Effector memory CD4-positive, alpha-beta T cell (primary cell): ENCODE results near the gene ZBTB46.
"Not testable (repeated sequence)": the region's sequence is repeated elsewhere in the genome, so short reads cannot be mapped to it uniquely, and the experiment has no call there.

Experiments used
- DNase-seq, 3 donors: peaks; one replicate each; pipeline ENCODE4 v3.0.0-alpha.2; 2020
- H3K27ac ChIP-seq: 2 replicates; pipeline ENCODE4 v1.7.0; 2013; ENCODE audit warnings: mild to moderate bottlenecking, low read length, moderate library complexity; ENCODE audit not compliant: insufficient read depth, poor library complexity, severe bottlenecking
- H3K27me3 ChIP-seq: replicated peaks from 2 replicates; pipeline ENCODE4 v1.7.0; 2013; ENCODE audit warnings: mild to moderate bottlenecking, low read length; ENCODE audit not compliant: insufficient read depth, control insufficient read depth, poor library complexity, severe bottlenecking
- H3K36me3 ChIP-seq: 2 replicates; pipeline ENCODE4 v1.7.0; 2013; ENCODE audit warnings: mild to moderate bottlenecking, low read length, moderate library complexity; ENCODE audit not compliant: control insufficient read depth, insufficient read depth
- H3K4me1 ChIP-seq: 2 replicates; pipeline ENCODE4 v1.7.0; 2013; ENCODE audit warnings: low read length, mild to moderate bottlenecking; ENCODE audit not compliant: control insufficient read depth, insufficient read depth, poor library complexity, severe bottlenecking
- H3K4me3 ChIP-seq: 2 replicates; pipeline ENCODE4 v1.7.0; 2013; ENCODE audit warnings: low read length, low read depth, mild to moderate bottlenecking; ENCODE audit not compliant: insufficient read depth, poor library complexity, severe bottlenecking
- H3K9me3 ChIP-seq: 2 replicates; pipeline ENCODE4 v1.7.0; 2013; ENCODE audit warnings: mild to moderate bottlenecking, low read length, moderate library complexity; ENCODE audit not compliant: control insufficient read depth

The ZBTB46 gene

DNA sequence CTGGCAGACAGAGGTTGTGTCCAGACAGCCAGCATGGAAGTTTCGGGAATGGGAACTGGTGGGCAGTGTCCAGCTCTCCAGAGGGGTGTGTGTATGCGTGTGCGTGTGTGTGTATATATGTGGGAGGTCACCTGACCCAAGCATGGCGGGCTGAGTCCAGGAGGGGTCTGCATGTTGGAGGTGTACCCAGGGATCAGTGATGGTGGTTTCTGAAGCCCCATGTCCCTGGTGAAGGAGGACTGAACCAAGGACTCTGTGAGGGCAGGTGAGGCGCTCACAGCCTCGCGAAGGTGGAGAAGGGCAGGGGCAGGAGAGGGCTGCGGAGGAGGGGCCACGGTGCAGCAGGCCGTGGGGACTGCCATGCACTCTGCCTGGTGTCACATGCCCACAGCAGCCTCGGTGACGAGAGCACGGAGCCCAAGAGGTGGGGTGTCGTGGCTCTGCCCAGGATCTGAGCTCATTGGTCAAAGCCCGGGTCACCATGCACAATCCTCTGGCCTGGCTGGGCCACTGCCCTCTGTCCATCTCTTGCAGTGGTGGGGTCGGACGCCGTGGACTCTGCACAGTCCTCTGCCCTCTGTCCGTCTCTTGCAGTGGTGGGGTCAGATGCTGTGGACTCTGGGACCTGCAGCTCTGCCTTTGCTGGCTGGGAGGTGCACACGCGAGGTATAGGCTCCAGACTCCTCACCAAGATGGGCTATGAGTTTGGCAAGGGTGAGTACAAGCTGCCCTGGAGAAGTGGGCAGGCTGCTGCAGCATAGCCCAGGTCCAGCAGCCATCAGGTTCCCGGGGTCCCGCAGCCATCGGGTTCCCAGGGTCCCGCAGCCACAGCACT lies 96.7 kb downstream of the ZBTB46 start:
- no peak overlapping the region for H3K4me3 ChIP-seq
- peaks cover 43% of the 10 kb centered on the region for H3K4me1 ChIP-seq
- peaks cover 25% of the 10 kb centered on the region for H3K36me3 ChIP-seq
- DNase-seq, result no peak
- no peak overlapping the region for H3K27ac ChIP-seq
- no peaks in the 10 kb centered on the region for H3K27me3 ChIP-seq
- H3K9me3 ChIP-seq, result no peaks in the 10 kb centered on the region

DNA sequence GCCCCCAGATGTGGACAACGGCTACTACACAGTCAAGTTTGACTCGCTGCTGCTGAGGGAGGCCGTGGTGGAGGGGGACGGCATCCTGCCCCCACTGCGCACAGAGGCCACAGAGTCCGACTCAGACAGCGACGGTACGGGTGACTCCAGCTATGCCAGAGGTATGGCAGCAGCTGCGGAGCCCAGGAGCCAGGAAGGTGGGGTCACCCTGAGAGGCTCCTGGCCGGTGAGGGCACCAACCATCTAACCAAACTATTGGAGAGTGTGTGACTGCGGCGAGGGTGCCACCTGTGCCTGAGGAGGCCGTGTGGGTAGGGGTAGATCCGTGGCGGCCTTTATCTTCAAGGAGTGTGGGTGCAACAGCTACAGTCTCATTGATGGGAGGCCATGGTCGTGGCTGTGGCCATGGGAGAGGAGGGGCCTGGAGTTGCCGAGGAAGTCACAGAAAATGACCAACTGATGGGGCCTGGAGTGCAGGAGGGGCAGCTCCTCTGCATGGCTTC lies 97.4 kb downstream of the ZBTB46 start:
- Histone ChIP-seq H3K4me1 (peaks cover 37% of the 10 kb centered on the region), H3K9me3 (no peaks in the 10 kb centered on the region), H3K4me3 (no peak overlapping the region), H3K27ac (no peak overlapping the region), H3K27me3 (no peaks in the 10 kb centered on the region), H3K36me3 (peaks cover 25% of the 10 kb centered on the region)
- DNase-seq, result no peak

DNA sequence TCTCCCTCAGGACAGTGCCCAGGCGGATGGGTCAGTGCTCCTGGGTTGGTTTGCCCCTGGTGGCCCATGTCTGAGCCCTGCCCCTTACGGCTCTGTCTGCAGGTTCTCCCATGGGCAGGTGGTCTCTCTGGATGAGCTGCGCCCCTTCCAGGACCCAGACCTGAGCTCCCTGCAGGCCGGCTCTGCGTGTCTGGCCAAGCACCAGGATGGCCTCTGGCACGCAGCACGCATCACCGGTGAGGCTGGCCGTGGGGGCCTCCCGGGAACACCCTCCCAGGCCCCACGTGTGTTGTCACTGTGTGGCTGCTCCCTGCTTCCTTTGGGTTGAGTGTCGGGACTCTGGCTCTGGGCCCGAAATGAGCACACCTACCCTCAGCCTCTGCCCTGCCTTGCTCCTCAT lies 97.9 kb downstream of the ZBTB46 start:
- Histone ChIP-seq H3K9me3 (no peaks in the 10 kb centered on the region), H3K4me1 (peaks cover 37% of the 10 kb centered on the region), H3K36me3 (peaks cover 25% of the 10 kb centered on the region), H3K27ac (no peak overlapping the region), H3K4me3 (no peak overlapping the region), H3K27me3 (no peaks in the 10 kb centered on the region)
- DNase-seq, result no peak

DNA sequence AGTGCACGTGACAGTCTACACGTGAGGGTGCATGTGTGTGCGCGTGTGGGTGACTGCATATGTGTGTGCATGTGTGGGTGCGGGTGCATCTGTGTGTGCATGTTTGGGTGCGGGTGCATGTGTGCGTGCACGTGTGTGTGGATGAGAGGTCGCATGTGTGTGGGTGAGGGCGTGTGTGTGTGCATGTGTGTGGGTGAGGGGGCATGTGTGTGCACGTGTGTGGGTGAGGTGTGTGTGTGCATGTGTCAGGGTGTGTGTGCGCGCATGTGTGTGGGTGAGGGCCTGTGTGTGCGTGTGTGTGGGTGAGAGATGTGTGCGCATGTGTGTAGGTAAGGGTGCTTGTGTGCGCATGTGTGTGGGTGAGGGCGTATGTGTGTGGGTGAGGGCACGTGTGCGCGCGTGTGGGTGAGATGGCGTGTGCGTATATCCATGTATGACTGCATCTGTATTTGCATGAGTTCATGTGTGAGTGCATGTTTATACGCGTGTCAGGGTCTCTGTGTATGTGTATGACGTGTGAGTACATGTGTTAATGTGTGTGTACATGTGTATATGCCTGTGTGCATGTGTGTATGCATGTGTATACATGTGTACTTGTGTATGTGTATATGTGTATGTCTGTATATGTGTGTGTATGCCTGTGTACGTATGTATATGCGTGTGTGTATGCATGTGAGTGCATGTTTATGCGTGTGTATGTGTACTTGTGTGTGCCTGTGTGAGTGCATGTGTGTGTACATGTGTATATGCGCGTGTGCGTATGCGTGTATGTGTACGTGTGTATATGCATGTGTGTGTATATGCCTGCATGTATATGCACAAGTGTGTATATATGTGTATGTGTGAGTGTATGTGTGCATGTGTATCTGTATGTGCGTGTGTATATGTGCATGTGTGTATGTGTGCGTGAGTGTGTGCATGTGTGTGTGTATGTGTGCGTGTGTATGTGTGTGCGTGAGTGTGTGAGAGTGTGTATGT lies 98.7 kb downstream of the ZBTB46 start:
- Histone ChIP-seq H3K4me1 (peaks cover 44% of the 10 kb centered on the region), H3K4me3 (no peak overlapping the region), H3K27ac (no peak overlapping the region), H3K36me3 (peaks cover 25% of the 10 kb centered on the region), H3K27me3 (no peaks in the 10 kb centered on the region), H3K9me3 (no peaks in the 10 kb centered on the region)
- DNase-seq, result no peak

DNA sequence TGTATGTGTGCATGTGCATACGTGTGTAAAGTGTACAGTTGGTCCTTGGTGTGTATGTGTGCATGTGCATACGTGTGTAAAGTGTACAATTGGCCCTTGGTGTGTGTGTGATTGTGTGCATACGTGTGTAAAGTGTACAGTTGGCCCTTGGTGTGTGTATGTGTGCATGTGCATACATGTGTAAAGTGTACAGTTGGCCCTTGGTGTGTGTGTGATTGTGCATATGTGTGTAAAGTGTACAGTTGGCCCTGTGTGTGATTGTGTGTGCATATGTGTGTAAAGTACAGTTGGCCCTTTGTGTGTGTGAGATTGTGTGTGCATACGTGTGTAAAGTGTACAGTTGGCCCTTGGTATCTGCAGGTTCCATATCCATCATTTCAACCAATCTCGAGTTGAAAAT lies 99.7 kb downstream of the ZBTB46 start:
- no peak overlapping the region for H3K27ac ChIP-seq
- H3K36me3 ChIP-seq, result peaks cover 25% of the 10 kb centered on the region
- H3K9me3 ChIP-seq, result no peaks in the 10 kb centered on the region
- no peaks in the 10 kb centered on the region for H3K27me3 ChIP-seq
- DNase-seq, result no peak
- no peak overlapping the region for H3K4me3 ChIP-seq
- H3K4me1 ChIP-seq, result peaks cover 48% of the 10 kb centered on the region

DNA sequence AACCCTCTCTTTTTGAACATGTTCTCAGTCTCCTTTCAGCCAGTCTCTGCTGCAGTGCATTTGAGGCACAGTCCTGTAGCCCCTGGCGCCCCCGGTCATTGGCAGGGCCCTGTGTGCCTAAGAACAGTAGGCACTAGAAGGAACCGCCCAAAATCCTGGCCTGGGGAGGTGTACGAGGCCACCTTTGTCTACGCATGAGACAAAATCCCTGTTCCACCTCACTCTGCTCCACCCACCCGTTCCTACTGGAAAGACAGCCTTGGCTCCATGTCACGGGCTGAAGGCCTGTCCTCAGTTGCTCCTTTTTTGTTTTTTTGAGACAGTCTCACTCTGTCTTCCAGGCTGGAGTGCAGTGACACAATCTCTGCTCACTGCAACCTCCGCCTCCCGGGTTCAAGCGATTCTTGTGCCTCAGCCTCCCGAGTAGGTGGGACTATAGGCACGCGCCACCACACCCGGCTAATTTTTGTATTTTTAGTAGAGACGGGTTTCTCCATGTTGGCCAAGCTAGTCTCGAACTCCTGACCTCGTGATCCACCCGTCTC lies 100.8 kb downstream of the ZBTB46 start:
- H3K9me3 ChIP-seq, H3K4me3 ChIP-seq, H3K27me3 ChIP-seq, DNase-seq: not testable (repeated sequence)
- peak overlapping the region; percentile 42 for H3K27ac ChIP-seq
- peaks cover 20% of the 10 kb centered on the region for H3K36me3 ChIP-seq
- peaks cover 42% of the 10 kb centered on the region for H3K4me1 ChIP-seq

DNA sequence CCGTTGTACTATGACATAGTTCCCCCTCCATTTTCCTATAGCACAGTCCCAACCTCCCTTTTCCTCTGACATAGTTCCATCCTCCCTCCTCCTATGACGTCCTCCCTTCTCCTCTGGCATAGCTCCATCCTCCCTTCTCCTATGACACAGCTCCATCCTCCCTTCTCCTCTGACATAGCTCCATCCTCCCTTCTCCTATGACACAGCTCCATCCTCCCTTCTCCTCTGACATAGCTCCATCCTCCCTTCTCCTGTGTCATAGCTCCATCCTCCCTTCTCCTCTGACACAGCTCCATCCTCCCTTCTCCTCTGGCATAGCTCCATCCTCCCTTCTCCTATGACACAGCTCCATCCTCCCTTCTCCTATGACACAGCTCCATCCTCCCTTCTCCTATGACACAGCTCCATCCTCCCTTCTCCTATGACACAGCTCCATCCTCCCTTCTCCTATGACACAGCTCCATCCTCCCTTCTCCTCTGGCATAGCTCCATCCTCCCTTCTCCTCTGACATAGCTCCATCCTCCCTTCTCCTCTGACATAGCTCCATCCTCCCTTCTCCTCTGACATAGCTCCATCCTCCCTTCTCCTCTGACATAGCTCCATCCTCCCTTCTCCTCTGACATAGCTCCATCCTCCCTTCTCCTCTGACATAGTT lies 108.0 kb downstream of the ZBTB46 start:
- not testable (repeated sequence) for DNase-seq, H3K27ac ChIP-seq, H3K9me3 ChIP-seq, H3K27me3 ChIP-seq, H3K4me3 ChIP-seq
- peaks cover 15% of the 10 kb centered on the region for H3K36me3 ChIP-seq
- peaks cover 11% of the 10 kb centered on the region for H3K4me1 ChIP-seq

DNA sequence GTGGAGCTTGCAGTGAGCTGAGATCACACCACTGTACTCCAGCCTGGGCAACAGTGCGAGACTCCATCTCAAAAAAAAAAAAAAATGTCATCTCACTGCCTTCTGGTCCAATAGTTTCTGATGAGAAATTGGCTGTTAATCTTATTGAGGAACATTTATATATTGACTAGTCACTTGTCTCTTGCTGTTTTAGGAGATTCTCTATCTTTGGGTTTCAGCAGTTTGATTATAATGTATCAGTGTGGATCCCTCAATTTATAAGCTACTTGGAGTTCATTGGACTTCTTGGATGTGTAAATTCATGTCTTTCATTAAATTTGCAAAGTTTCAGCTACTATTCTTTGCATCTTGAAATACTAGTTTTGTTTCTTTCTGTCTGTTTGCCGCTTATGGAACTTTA lies 112.1 kb downstream of the ZBTB46 start:
- H3K27ac ChIP-seq, result no peak overlapping the region
- no peak for DNase-seq
- no peak overlapping the region for H3K4me3 ChIP-seq
- peaks cover 6% of the 10 kb centered on the region for H3K9me3 ChIP-seq
- no peaks in the 10 kb centered on the region for H3K4me1 ChIP-seq
- H3K36me3 ChIP-seq, result peaks cover 35% of the 10 kb centered on the region
- no peaks in the 10 kb centered on the region for H3K27me3 ChIP-seq

DNA sequence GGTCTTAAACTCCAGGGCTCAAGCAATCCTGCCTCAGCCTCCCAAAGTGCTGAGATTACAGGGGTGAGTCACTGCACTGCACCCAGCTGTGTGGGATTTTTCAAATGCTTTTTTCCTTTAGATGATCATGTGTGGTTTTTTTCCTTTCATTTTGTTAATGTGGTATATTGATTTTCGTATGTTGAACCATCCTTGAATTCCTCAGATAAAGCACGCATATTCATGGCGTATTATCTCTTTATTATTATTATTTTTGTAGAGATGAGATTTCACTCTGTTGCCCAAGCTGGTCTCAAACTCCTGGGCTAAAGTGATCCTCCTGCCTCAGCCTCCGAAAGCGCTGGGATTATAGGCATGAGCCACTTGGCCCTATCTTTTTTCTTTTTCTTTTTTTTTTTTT lies 116.2 kb downstream of the ZBTB46 start:
- Histone ChIP-seq H3K4me1 (peaks cover 4% of the 10 kb centered on the region), H3K27ac (no peak overlapping the region), H3K36me3 (peaks cover 45% of the 10 kb centered on the region), H3K27me3 (no peaks in the 10 kb centered on the region), H3K4me3 (no peak overlapping the region), H3K9me3 (peaks cover 6% of the 10 kb centered on the region)
- DNase-seq, result no peak
